A549 (cell line): ENCODE data around the gene ADCY2. TPM values are rescaled to one million over a fixed set of nuclear protein-coding genes. Genes with fewer than 3 reads are reported as not detected.

Source experiments
- ATAC-seq, 2 experiments: fragments of 200-7000 bp in 1 of 2; fragments of >200 bp in 1 of 2; cut with Nextera tagmentation in 1 of 2; cut with Tn5 transposase in 1 of 2; 3 replicates each; pipeline versions ENCODE4 v1.8.0 to v1.9.1; 2018 to 2020; ENCODE audit warnings: mild to moderate bottlenecking in 1 of 2, moderate library complexity in 1 of 2
- CTCF ChIA-PET: fragments of 300-600 bp; sonication (Branson Sonifier 250); formaldehyde crosslinking; extraction: SDS; loops from one replicate; lab custom pipeline; 2021; ENCODE audit warnings: antibody characterized with exemption, inconsistent platforms; lab: Yijun Ruan, JAX
- POLR2A ChIA-PET: fragments of 350-600 bp; formaldehyde crosslinking; extraction: SDS; loops from one replicate; lab custom pipeline; 2021; ENCODE audit warnings: antibody characterized with exemption, inconsistent platforms; lab: Yijun Ruan, JAX
- DNase-seq, 2 experiments: peaks; one replicate each; pipeline versions ENCODE4 v3.0.0 to v3.0.0-alpha.2; 2011 to 2016; ENCODE audit warnings: low read depth in 1 of 2, low spot score in 1 of 2
- FAIRE-seq: peaks from 2 replicates; lab custom pipeline; 2011; peaks lifted over from hg19 to GRCh38; lab: Jason Lieb, UNC
- H3K27ac ChIP-seq, 2 experiments: fragments of >200 bp; sonication (Bioruptor Twin); formaldehyde crosslinking; 3 replicates each; pipeline ENCODE4 v1.5.1; 2016 to 2017
- H3K4me1 ChIP-seq: fragments of >200 bp; sonication (Bioruptor Twin); formaldehyde crosslinking; 3 replicates; pipeline ENCODE4 v1.6.1; 2016
- H3K4me2 ChIP-seq: fragments of >200 bp; sonication (Bioruptor Twin); formaldehyde crosslinking; 3 replicates; pipeline ENCODE4 v1.6.1; 2016
- H3K4me3 ChIP-seq: fragments of >200 bp; sonication (Bioruptor Twin); formaldehyde crosslinking; 3 replicates; pipeline ENCODE4 v1.5.1; 2016
- H3K9me3 ChIP-seq: fragments of >200 bp; sonication (Bioruptor Twin); formaldehyde crosslinking; 3 replicates; pipeline ENCODE4 v1.6.1; 2016
- BCL3 ChIP-seq: fragments of >200 bp; sonication (Bioruptor Twin); formaldehyde crosslinking; IDR thresholded peaks from 3 replicates; pipeline ENCODE4 v1.6.1; 2016
- BHLHE40 ChIP-seq: IDR thresholded peaks from 2 replicates; pipeline ENCODE4 v1.6.1; 2012; ENCODE audit warnings: low read depth, low read length, inconsistent platforms
- CEBPB ChIP-seq, 2 experiments: fragments of >200 bp in 1 of 2; sonication (Bioruptor Twin) in 1 of 2; formaldehyde crosslinking in 1 of 2; IDR thresholded peaks; 2 replicates each; pipeline ENCODE4 v1.6.1; 2012 to 2016
- CTCF ChIP-seq: fragments of >200 bp; sonication (Bioruptor Twin); formaldehyde crosslinking; IDR thresholded peaks from 3 replicates; pipeline ENCODE4 v1.5.1; 2016
- ESRRA ChIP-seq: fragments of 150-350 bp; IDR thresholded peaks from 2 replicates; pipeline ENCODE4 v1.6.1; 2014; ENCODE audit warnings: mild to moderate bottlenecking, low read length, borderline replicate concordance
- GATA3 ChIP-seq: IDR thresholded peaks from 2 replicates; pipeline ENCODE4 v1.6.1; 2012; ENCODE audit warnings: borderline replicate concordance
- HMGXB4 ChIP-seq: fragments of 250-450 bp; sonication (Bioruptor Pico); IDR thresholded peaks from 2 replicates; pipeline ENCODE4 v1.5.0; 2021; ENCODE audit warnings: mild to moderate bottlenecking, moderate library complexity, borderline replicate concordance
- KDM5A ChIP-seq: fragments of 200-600 bp; sonication (generic); IDR thresholded peaks from 2 replicates; pipeline ENCODE4 v1.6.1; 2016; ENCODE audit warnings: antibody characterized with exemption, mild to moderate bottlenecking
- MAZ ChIP-seq: fragments of 150-350 bp; IDR thresholded peaks from 2 replicates; pipeline ENCODE4 v1.6.1; 2014; ENCODE audit warnings: antibody characterized with exemption, low read depth, low read length, borderline replicate concordance
- PHF8 ChIP-seq: fragments of 200-600 bp; sonication (generic); IDR thresholded peaks from 2 replicates; pipeline ENCODE4 v1.6.1; 2016; ENCODE audit warnings: low read depth, mild to moderate bottlenecking, antibody characterized with exemption, moderate library complexity, borderline replicate concordance
- POLR2A ChIP-seq: IDR thresholded peaks from 2 replicates; pipeline ENCODE4 v1.6.1; 2012; ENCODE audit warnings: mild to moderate bottlenecking, low read length
- RAD21 ChIP-seq, 2 experiments: fragments of >200 bp in 1 of 2; sonication (Bioruptor Twin) in 1 of 2; formaldehyde crosslinking in 1 of 2; IDR thresholded peaks in 1 of 2; conservative IDR thresholded peaks in 1 of 2; 2 replicates in 1 of 2; 3 replicates in 1 of 2; pipeline ENCODE4 v1.6.1; 2012 to 2018; ENCODE audit warnings: inconsistent platforms in 1 of 2
- REST ChIP-seq: fragments of 200-600 bp; sonication (generic); IDR thresholded peaks from 2 replicates; pipeline ENCODE4 v1.6.1; 2016; ENCODE audit warnings: antibody characterized with exemption, mild to moderate bottlenecking, moderate library complexity
- RFX5 ChIP-seq: fragments of 450-650 bp; IDR thresholded peaks from 2 replicates; pipeline ENCODE4 v1.7.1; 2014; ENCODE audit warnings: antibody characterized with exemption, mild to moderate bottlenecking, moderate library complexity
- RNF2 ChIP-seq: fragments of 200-600 bp; sonication (generic); IDR thresholded peaks from 2 replicates; pipeline ENCODE4 v1.6.1; 2016; ENCODE audit warnings: low read depth, mild to moderate bottlenecking, antibody characterized with exemption, moderate library complexity, borderline replicate concordance
- SMC3 ChIP-seq: fragments of >200 bp; sonication (Bioruptor Twin); formaldehyde crosslinking; IDR thresholded peaks from 3 replicates; pipeline ENCODE4 v1.6.1; 2018; ENCODE audit warnings: inconsistent platforms
- TP53 ChIP-seq: fragments of 250-450 bp; sonication (Bioruptor Pico); IDR thresholded peaks from 2 replicates; pipeline ENCODE4 v1.5.0; 2021; ENCODE audit warnings: mild to moderate bottlenecking, moderate library complexity
- USF2 ChIP-seq: fragments of 450-650 bp; IDR thresholded peaks from 2 replicates; pipeline ENCODE4 v1.6.1; 2014; ENCODE audit warnings: antibody characterized with exemption
- whole genome bisulfite sequencing: methylation state at CpG from one replicate; pipeline ENCODE4 v1.1.6; 2017; ENCODE audit errors: missing lambda C conversion rate; 5-methylcytosine and 5-hydroxymethylcytosine counted together
- polyA plus RNA-seq, 4 experiments: library from polyadenylated mRNA; depleted of rRNA in 3 of 4; stranded (reverse); fragments of >200 nt; fragmentation: RNase III in 1 of 4; extraction: RNeasy Plus Mini Kit Qiagen cat#74134 plus additional on column Dnase treatment in 1 of 4; gene quantifications; 2 replicates in 3 of 4; 3 replicates in 1 of 4; pipeline ENCODE4 v1.2.3, GENCODE V29; 2011 to 2017

ADCY2 gene
- polyA plus RNA-seq, 2 of the 4 experiments (the other 2 are of a cell fraction), result not detected

GRCh38 chr5:7805379-7805778 is 409.4 kb downstream of the ADCY2 start:
- TF ChIP-seq USF2, result no peak
- no peak for TF ChIP-seq KDM5A
- TF ChIP-seq TP53 (CRISPR knock-in tag), result no peak
- TF ChIP-seq BHLHE40, result no peak
- peak in 1 of 2 experiments; percentile 17; a peak in 1 of 5 replicates for TF ChIP-seq RAD21 (conservative IDR thresholded peaks at IDR 0.05 in 1 of 2, IDR thresholded peaks at IDR 0.05 in 1 of 2)
- no peak for TF ChIP-seq ESRRA
- TF ChIP-seq RNF2, result no peak
- no peak for TF ChIP-seq PHF8
- no peak for TF ChIP-seq SMC3
- peak; percentile 9; the same call in 1 of the 3 replicates for TF ChIP-seq CTCF
- TF ChIP-seq HMGXB4 (CRISPR knock-in tag), result no peak
- no peak for TF ChIP-seq BCL3
- TF ChIP-seq MAZ, result no peak
- TF ChIP-seq GATA3, result no peak
- no peak for TF ChIP-seq RFX5
- no peak for TF ChIP-seq POLR2A
- TF ChIP-seq REST, result no peak
- TF ChIP-seq CEBPB (IDR thresholded peaks at IDR 0.05), result no peak
- POLR2A ChIA-PET, result no interaction called here
- CTCF ChIA-PET, result interaction anchor here (1.5 kb wide), 1 partner anchor 11 kb away, joined by 4 read pairs; no protein-coding TSS in a partner anchor
- Histone ChIP-seq H3K4me3 (no peak overlapping the region), H3K9me3 (no peaks in the 10 kb centered on the region), H3K27ac (no peak overlapping the region), H3K4me2 (no peak overlapping the region), H3K4me1 (no peaks in the 10 kb centered on the region)
- ATAC-seq (peak in 1 of 2 experiments; percentile 64; a peak in 2 of 6 replicates), DNase-seq (no peak), FAIRE-seq (no peak)
- 12% methylated on average over 2 of the region's 2 CpGs for WGBS
